ENCODE measurements around the gene CLTA.
A peak's percentile ranks its signal among the peaks of the same experiment; 100 is the strongest.
"Not testable (repeated sequence)": the region's sequence is repeated elsewhere in the genome, so short reads cannot be mapped to it uniquely, and the experiment has no call there.

Gene CLTA

DNA sequence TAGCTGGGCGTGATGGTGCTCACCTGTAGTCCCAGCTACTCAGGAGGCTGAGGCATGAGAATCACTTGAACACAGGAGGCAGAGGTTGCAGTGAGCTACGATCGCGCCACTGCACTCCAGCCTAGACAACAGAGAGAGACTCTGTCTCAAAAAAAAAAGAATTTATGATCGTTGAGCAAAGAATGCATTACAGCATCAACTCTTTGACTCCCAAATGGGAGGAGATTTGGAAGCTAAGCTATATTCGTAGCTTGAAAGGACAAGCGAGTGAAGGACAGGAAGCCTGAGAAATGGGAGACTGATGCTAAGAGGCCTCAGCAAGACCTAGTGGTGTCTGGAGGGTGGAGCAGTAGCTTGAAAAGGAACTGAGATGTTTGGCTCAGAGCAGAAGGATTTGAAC lies 31.8 kb upstream of the CLTA start:
- DNase-seq (ENCODE audit: low spot score), result no peak

DNA sequence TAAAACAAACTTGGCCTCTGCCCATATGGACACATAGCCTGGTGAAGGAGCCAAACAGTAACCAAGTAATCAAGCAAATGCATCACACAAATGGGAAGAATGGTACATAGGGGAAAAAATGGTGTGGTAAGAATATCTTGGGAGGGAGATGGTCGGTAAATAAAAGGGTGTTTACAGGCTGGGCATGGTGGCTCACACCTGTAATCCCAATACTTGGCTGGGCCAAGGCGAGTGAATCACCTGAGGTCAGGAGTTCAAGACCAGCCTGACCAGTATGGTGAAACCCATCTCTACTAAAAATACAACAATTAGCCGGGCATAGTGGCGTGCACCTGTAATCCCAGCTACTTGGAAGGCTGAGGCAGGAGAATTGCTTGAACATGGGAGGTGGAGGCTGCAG lies 31.2 kb upstream of the CLTA start:
- DNase-seq (ENCODE audit: low spot score), result not testable (repeated sequence)

- DNase-seq (ENCODE audit: low spot score), result not testable (repeated sequence)
Measured at GRCh38 chr9:36160126-36160525, 30.6 kb upstream of the CLTA start.

DNA sequence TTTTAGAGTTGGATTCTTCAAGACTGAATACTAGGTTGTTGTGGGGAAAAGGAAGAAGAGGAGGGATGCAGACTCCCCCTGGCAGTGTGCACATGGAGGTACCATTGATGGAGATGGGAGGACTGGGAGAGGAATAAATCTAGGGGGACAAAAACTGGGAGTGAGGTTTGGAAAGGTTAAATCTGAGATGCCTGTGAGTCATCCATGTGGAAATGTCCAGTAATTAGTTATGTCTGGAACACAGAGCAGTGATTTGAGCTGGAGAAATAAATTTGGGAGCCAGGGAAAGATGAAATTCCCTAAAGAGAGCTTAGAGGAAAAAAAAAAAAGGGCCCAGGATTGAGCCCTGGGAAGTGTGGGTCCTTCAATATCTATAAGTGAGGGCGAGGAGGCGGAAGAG lies 29.5 kb upstream of the CLTA start:
- DNase-seq (ENCODE audit: low spot score), result no peak

DNA sequence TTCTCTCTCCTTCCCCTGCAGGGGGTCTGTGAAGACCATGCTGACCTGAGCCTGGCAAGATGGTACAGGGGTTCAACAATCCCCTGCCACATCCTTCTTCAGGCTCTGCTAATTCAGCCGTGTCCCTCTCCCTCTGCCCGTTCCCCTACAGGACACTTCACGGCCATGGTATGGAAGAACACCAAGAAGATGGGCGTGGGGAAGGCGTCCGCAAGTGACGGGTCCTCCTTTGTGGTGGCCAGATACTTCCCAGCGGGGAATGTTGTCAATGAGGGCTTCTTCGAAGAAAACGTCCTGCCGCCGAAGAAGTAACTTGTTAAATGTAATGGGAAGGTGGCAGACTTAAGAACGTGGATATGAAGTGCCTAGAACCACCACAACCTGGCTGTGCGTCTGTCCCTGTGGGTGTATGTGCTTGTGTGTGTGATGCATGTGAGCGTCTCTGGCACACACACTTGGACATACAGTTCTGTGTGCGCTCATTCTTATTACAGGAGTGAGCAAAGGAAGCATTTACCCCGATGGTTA lies 28.4 kb upstream of the CLTA start:
- no peak for DNase-seq (ENCODE audit: low spot score)

DNA sequence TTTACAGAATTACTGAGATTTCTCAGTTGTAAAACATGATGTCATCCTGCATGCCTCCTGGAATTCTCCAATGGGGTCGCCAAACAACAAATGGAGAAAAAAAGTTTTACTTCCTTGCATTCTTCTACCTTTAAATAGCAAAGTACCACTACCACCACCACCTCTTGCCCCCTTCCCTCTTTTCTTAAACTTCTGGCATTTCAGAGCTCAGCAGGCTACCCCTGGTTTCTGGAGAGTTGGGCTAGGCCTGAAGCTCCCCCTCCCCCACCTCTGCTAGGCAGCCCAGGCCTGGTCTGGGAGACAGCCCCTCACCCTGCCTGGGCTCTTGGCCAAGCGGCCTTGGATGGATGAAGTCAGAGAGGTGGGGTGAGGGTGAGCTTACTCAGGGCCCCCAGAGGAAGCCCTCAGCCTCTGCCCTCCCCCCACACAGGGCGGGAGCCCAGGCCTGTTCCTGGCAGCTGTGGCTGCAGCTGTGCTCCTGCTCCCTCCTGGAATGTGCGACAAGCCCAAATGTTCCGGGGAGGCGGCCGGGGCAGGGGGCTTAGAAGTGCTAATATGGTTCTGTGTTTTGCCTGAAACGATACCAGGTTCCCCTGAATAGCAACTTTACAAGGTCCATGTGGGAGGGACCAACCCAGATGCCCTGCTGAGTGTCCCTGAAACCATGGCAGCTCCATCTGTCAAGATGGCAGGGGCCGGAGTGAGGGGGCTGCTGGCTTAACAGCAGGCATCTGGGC lies 27.5 kb upstream of the CLTA start:
- DNase-seq (ENCODE audit: low spot score), result no peak

GRCh38 chr9:36163786-36164170 lies 26.9 kb upstream of the CLTA start:
- DNase-seq (ENCODE audit: low spot score), result no peak

DNA sequence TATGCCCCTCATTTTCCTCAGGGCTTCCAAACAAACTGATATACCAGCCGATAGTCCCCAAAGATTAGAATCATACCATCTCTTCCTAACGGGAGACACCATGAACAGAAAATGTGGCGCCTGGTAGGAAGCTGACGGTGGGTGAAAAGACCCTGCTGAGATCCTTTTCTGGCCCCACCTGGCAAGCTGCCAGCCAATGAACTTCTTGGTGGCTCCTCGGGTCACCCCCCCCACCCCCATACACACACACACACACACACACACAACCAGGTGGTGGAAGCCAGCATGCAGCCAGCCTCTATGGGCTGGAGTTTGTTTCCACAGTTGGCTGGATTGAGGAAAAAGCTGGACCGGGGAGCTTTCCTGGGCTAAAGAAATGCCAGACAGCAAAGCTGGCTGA lies 26.3 kb upstream of the CLTA start:
- no peak for DNase-seq (ENCODE audit: low spot score)

DNA sequence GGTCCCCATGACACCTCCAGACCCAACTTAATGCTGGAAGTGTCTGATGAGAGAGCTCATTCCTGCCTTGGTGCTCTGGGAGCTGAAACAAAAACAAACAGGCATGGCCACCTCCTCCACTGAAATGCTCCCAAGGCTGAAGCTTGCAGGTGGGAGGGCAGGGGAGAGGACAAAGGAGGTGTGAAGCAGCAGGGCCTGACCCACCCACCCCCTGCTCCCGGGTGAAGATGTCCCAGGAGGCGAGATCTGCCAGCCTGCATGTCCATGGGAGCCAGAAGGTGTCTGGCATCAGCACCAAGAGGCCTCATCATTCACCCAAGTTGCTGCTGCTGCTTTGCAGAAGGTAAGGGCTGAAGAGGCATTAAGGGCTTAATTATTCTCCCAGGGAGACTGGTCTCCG lies 25.7 kb upstream of the CLTA start:
- DNase-seq (ENCODE audit: low spot score), result no peak

DNA sequence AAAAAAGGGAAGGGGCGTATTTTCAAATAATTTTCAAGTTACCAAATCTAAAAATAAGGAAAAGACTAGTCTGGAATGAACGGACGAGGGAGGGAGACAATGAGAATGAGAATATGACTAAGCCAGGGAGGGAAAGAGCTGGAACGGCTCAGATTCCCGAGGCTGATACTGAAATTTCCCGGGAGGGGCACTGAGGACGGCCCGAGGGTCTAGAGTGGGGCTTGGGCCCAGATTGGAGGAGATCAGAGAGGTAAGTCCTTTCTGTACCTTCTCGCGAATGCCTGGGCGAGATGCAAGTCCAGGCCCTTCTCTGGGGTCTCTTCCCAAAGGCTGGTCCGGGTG lies 24.9 kb upstream of the CLTA start:
- no peak for DNase-seq (ENCODE audit: low spot score)

DNA sequence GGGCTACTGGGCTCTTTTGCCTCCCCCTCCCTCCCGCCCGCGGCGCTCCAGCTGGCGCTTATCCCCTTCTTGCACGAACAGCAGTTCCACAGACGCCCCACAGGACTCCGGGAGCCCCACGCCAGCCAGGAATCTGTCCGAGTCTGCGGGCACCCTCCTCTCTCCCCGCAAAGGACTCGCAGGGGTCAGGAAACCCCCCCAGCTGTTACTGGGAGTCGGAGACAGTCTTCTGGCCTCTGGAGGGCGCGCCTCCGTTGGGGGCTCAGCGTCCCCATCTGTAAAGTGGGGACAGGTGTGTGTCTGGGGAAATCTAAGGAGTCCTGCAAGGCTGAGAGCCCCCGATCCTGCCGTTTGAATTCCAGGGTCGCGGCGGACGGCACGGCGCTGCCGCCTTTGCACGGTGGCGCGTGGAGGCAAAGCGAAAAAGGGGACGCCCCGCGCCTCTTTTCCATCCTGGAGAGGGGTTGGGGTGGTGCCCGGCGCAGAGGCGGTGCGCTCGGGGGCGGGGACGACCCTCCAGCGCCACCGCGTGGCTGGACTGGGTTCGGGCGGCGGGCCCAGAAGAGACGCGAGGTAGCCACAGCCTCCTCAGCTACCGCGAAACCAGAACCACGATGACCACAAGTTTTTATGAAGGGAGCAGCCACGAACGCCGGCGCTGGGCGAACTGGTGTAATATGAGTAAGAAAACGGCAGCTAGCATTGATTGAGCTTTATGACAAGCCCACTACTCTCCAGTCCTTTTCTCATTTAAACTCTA lies 24.4 kb upstream of the CLTA start:
- peak; percentile 79 for DNase-seq (ENCODE audit: low spot score)

GRCh38 chr9:36169166-36169565 lies 21.6 kb upstream of the CLTA start, which contains the start of gene CCIN:
CCIN (plus strand) TSS chr9:36169388; CDS start chr9:36169503, 115 bp downstream.
- no peak for DNase-seq (ENCODE audit: low spot score)

DNA sequence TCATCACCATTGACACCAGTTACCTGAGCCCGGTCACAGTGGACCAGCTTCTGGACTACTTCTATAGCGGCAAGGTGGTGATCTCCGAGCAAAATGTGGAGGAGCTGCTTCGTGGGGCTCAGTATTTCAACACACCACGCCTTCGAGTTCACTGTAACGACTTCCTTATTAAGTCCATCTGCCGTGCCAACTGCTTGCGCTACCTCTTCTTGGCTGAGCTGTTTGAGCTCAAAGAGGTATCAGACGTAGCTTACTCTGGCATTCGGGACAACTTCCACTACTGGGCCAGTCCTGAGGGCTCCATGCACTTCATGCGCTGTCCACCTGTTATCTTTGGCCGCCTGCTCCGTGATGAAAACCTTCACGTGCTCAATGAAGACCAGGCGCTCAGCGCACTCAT lies 21.0 kb upstream of the CLTA start:
- DNase-seq (ENCODE audit: low spot score), result no peak

DNA sequence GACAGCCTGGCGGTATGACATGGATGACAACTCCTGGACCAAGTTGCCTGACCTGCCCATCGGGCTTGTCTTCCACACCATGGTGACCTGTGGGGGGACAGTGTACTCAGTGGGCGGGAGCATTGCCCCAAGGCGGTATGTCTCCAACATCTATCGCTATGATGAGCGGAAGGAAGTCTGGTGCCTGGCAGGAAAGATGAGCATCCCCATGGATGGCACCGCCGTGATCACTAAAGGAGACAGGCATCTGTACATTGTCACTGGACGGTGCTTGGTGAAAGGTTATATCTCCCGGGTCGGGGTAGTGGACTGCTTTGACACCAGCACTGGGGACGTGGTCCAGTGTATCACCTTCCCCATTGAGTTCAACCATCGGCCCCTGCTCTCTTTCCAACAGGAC lies 20.2 kb upstream of the CLTA start:
- DNase-seq (ENCODE audit: low spot score), result no peak

DNA sequence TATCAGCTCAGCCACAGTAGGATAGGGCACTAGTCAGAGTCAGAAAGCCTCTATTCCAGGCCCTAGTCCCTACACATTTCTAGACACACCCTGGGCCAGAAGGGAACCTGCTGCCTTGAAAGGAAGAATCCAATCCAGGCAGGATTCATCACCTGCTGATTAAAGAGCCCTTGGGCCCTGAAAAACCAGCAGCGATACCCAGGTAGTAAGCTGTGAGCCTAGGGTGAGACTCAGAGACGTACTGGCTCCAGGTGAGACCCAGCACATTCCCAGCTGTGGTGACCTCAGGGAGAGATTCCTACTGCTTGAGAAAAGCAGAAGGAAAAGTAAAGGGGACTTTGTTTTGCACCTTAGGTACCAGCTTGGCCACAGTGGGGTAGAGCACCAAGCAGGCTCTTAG lies 16.9 kb upstream of the CLTA start:
- DNase-seq (ENCODE audit: low spot score), result no peak

DNA sequence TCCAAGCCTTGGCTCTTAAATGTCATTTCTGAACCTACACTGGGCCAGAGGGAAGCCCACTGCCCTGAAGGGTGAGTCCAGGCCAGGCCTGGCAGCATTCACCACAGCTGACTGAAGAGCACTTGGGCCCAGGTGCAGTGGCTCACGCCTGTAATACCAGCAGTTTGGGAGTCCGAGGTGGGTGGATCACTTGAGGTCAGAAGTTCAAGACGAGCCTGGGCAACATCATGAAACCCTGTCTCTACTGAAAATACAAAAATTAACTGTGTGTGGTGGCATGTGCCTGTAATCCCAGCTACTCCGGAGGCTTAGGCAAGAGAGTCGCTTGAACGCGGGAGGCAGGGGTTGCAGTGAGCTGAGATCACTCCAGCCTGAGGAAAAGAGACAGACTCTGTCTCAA lies 16.4 kb upstream of the CLTA start:
- no peak for DNase-seq (ENCODE audit: low spot score)

DNA sequence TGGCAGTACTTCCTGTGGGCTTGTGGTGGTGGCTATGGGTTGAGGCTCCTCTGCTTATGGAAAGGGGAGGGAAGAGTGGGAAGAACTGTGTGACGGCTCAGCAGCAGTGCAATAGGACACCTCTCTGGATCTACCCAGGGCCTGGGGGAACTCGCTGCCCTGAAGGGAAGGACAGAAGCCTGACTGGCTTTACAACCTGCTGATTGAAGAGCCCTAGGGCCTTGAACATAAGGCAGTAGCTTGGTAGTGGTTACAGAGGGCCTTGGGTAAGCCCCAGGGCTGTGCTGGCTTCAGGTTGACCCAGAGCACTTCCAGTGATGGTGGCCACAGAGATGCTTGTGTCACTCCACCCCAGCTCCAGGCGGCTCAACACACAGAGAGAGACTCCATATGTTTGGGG lies 16.0 kb upstream of the CLTA start:
- DNase-seq (ENCODE audit: low spot score), result no peak

DNA sequence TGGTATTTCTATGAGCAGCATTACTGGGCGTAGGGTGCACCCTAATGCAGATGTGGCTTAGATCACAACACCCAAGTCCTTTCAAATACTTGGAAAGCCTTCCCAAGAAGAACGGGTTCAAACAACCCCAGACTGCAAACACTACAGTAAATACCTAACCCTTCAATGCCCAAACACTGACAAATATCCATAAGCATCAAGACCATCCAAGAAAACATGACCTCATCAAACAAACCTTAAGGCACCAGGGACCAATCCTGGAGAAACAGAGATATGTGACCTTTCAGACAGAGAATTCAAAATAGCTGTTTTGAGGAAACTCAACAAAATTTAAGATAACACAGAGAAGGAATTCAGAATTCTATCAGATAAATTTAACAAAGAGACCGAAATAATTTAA lies 15.5 kb upstream of the CLTA start:
- DNase-seq (ENCODE audit: low spot score), result not testable (repeated sequence)

- DNase-seq (ENCODE audit: low spot score), result not testable (repeated sequence)
Measured at GRCh38 chr9:36176496-36176895, 14.2 kb upstream of the CLTA start.

GRCh38 chr9:36177571-36177970 lies 13.2 kb upstream of the CLTA start:
- no peak for DNase-seq (ENCODE audit: low spot score)

DNA sequence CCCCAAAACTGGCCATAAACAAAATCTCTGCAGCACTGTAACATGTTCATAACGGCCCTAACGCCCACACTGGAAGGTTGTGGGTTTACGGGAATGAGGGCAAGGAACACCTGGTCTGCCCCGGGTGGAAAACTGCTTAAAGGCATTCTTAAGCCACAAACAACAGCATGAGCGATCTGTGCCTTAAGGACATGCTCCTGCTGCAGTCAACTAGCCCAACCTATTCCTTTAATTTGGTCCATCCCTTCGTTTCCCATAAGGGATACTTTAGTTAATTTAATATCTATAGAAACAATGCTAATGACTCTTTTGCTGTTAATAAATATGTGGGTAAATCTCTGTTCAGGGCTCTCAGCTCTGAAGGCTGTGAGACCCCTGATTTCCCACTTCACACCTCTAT lies 10.5 kb upstream of the CLTA start:
- not testable (repeated sequence) for DNase-seq (ENCODE audit: low spot score)

- no peak for DNase-seq (ENCODE audit: low spot score)
Measured at GRCh38 chr9:36187414-36187813, 3.3 kb upstream of the CLTA start.

DNA sequence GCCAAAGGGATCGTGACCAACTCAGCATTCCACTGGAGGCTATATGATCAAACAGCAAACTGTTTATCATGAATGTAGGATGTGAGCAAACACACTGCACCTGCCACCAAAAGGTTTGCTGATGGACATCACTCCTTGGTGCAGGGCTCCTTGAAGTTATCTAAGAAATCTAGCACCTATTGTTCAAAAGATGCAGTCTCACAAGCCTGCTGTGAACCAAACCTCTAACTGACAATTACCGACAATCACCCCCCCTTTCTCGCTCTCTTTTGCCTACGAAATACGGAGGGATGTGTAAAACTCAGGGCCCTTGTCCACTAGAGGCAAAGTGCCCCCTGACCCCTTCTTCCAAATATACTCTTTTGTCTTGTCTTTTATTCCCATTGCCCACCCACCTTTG lies 2.5 kb upstream of the CLTA start:
- DNase-seq (ENCODE audit: low spot score), result no peak

DNA sequence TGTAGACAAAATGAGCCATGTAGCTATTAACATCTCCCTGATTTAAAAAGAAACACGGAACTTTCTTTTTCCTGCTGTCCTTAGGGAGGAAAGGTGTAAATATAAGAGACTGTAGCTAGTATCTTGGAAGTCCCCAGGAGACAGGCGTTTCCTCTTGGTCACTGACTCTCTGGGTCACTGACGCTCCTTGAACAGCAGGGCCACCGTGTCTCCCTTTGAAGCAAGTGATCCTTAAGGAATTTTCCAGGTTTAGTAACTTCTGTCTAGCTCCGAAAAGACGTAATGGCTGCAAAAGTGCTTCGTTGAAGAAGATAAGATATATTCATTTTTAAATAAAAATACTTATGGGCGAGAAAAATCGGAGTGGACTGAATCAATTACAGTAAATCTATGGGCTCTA lies 745 bp upstream of the CLTA start:
- no peak for DNase-seq (ENCODE audit: low spot score)

All from NAMALWA (cell line).